Skeletal muscle satellite cell (primary cell): ENCODE results near the gene ASTN2.

Source experiments
- H3K27me3 ChIP-seq: 2 replicates; pipeline ENCODE4 v1.7.0; 2013; ENCODE audit warnings: low read length; ENCODE audit not compliant: control insufficient read depth, insufficient read depth
- H3K36me3 ChIP-seq: 2 replicates; pipeline ENCODE4 v1.7.0; 2013; ENCODE audit warnings: mild to moderate bottlenecking, control low read depth, low read length; ENCODE audit not compliant: insufficient read depth
- H3K4me1 ChIP-seq: 2 replicates; pipeline ENCODE4 v1.7.0; 2013; ENCODE audit warnings: low read length; ENCODE audit not compliant: control insufficient read depth, insufficient read depth
- H3K4me2 ChIP-seq: 2 replicates; pipeline ENCODE4 v1.7.0; 2013; ENCODE audit warnings: mild to moderate bottlenecking, low read length
- H3K4me3 ChIP-seq: 2 replicates; pipeline ENCODE4 v1.7.0; 2013; ENCODE audit warnings: low read length
- H3K9ac ChIP-seq: 2 replicates; pipeline ENCODE4 v1.7.0; 2013; ENCODE audit warnings: mild to moderate bottlenecking, low read depth, low read length, moderate library complexity
- H3K9me3 ChIP-seq: replicated peaks from 2 replicates; pipeline ENCODE4 v1.7.0; 2013; ENCODE audit warnings: mild to moderate bottlenecking, control low read depth, low read length

Gene ASTN2

DNA sequence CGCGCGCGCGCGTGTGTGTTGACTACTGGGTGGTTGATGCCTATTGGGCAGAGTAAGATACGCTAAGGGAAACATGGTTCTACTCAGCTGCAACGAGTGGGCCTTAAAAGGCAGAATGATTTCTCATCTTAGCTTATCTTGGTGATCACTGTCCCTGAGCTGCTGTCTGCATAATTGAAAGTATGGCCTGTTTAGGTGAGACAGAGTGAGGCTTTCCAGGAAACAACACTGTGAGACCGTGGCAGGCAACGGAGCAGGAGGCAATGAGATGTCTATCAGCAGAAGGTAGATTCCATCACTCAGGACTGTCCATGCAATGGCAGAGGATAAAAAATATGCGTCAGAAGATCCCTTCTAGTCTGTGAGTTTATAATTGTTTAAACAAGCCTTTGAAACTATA lies 450.6 kb downstream of the ASTN2 start:
- no peak overlapping the region for H3K4me3 ChIP-seq
- H3K9ac ChIP-seq: no peak overlapping the region
- H3K36me3 ChIP-seq: no peaks in the 10 kb centered on the region
- no peaks in the 10 kb centered on the region for H3K9me3 ChIP-seq
- no peak overlapping the region for H3K4me2 ChIP-seq
- H3K4me1 ChIP-seq: no peaks in the 10 kb centered on the region
- no peaks in the 10 kb centered on the region for H3K27me3 ChIP-seq

DNA sequence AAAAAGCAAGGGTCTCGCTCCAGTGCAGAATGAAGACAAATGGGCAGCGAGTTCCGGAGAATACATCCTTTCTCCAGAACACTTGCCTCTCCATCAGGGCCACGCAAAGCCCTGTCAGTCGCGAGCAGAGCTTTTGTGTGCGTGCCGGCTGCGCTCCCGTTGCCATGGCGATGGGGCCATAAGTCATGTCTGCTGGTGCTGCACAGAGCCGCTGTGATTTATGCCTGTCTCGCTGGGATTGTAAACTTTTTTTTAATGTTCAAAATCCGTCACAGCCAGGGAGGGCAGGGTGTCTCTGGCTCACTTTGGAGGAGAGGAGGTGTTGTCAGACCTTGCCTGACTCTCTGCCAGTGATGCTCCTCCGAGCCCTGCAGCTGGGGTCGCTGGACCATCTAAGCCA lies 455.0 kb downstream of the ASTN2 start:
- Histone ChIP-seq H3K9ac (no peak overlapping the region), H3K36me3 (no peaks in the 10 kb centered on the region), H3K4me1 (no peaks in the 10 kb centered on the region), H3K27me3 (no peaks in the 10 kb centered on the region), H3K9me3 (no peaks in the 10 kb centered on the region), H3K4me3 (no peak overlapping the region), H3K4me2 (no peak overlapping the region)

DNA sequence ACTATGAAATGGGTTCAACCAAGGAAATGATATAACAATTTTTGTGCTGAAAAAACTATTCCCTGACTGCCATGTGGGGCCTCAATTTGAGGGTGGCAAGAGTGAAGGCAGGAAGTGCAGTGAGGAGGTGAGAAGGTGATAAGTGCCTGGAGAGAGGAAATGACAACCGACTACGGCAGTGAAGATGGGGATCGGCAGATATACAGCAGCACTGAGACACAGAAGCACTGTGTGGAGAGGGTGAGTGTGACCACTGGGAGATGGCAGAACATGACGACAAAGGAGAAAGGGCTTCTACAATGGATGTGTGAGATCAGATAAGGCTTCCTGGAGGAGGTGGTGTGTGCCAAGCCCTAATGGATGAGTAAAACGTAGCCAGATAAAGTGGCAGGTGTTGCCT lies 456.0 kb downstream of the ASTN2 start:
- no peak overlapping the region for H3K4me3 ChIP-seq
- H3K36me3 ChIP-seq: no peaks in the 10 kb centered on the region
- no peaks in the 10 kb centered on the region for H3K27me3 ChIP-seq
- no peaks in the 10 kb centered on the region for H3K4me1 ChIP-seq
- no peaks in the 10 kb centered on the region for H3K9me3 ChIP-seq
- H3K9ac ChIP-seq: no peak overlapping the region
- H3K4me2 ChIP-seq: no peak overlapping the region

DNA sequence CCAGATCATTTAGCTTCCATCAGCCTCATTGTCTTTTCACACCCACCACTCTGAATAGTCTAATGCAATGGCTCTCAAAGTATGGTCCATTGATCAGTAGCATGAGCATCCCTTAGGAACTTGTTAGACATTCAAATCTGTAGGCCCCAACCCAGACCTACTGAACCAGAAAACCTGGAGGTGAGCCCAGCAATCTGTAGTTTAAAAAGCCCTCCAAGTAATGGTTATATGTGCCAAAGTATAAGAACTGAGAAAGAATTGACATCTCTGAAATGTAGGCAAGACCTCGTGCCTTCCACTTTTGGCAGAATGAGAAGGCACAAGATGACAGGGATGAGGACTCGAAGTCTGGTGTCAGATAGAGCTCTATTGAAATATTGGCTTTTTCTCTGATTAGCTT lies 460.1 kb downstream of the ASTN2 start:
- Histone ChIP-seq H3K27me3 (no peaks in the 10 kb centered on the region), H3K9ac (no peak overlapping the region), H3K9me3 (no peaks in the 10 kb centered on the region)

DNA sequence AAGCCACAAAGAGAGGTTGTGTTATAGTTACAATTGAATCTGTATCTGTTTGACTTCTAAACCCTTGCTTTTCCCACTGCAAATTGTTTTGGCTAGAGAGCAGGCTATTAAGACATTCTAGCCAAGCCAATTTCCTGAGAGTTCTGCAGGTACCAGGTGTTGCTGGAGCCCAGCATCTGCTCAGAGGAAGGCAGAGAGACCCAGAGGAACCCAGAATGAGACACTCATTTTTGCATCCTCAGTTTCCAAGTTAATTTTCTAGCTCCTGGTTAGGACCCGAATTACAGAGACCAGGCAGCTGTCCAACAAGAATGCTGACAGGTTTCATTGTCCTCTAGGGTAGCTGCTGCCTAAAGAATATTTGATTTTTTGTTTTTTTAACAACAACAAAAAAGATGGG lies 461.6 kb downstream of the ASTN2 start:
- no peaks in the 10 kb centered on the region for H3K36me3 ChIP-seq
- no peaks in the 10 kb centered on the region for H3K27me3 ChIP-seq
- no peak overlapping the region for H3K9ac ChIP-seq
- peaks cover 9% of the 10 kb centered on the region for H3K4me1 ChIP-seq
- H3K4me2 ChIP-seq: no peak overlapping the region
- no peaks in the 10 kb centered on the region for H3K9me3 ChIP-seq
- H3K4me3 ChIP-seq: no peak overlapping the region

More for the DNA sequence above, 460.1 kb downstream of the ASTN2 start:
- H3K4me2 ChIP-seq: no peak overlapping the region
- H3K36me3 ChIP-seq: no peaks in the 10 kb centered on the region
- H3K4me1 ChIP-seq: peaks cover 9% of the 10 kb centered on the region
- no peak overlapping the region for H3K4me3 ChIP-seq

DNA sequence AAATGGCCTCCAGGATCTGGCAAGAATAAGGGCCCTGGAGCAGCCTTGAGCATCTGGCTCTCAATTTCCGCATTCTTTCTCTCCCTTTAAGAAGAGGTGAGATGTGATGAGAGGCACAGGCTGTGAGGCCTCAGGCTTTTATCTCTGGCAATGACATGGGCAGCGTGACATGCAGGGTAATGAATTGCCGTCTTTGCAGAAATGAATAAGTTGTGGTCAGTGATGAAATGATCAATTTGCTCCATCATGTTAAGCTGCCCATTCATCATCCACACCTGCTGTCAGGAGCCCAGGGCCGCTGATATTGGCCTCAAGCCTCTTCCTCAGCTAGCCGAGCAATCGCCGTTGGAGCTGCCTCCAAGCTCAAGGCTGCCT lies 462.4 kb downstream of the ASTN2 start:
- H3K4me2 ChIP-seq: no peak overlapping the region

DNA sequence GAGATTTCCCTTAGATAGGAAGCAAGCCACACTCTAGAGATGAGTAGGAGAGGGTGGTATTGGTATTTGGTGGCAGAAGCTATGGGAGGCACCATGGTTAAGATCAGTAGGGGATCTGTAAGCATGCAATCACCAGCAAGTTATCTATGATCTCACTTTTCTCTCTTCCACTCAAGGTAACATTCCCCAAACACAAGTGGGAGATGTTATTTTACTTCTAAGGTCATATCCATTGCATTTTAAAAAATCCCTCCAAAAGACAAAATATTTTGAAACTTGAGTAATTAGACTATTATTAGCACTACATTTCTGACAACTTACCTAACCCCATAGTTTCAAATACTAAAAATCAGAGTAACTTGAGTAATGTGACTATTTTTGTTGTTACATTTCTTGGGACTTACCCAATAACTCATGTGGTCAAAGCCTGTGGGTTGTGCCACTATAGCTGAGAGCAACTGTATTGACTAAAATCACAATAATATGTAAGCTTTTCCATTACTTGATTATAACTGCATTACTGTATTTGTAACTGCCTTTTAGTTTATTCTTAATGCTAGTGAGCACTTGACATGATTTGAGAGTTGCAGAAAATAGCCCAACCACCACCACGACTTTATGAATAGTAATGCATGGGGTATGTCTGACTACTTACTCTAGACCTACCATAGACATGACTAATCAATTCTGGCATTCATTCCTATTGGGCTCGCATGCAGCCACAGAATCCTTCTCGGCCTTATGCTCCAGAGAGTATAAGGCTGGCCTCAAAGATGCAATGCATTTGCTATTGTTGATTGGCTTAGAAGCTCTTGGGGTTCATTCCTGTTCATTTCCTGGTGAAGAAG lies 463.0 kb downstream of the ASTN2 start:
- H3K4me3 ChIP-seq: no peak overlapping the region

More for the DNA sequence above, 462.4 kb downstream of the ASTN2 start:
- Histone ChIP-seq H3K4me3 (no peak overlapping the region), H3K27me3 (no peaks in the 10 kb centered on the region), H3K36me3 (no peaks in the 10 kb centered on the region), H3K9me3 (no peaks in the 10 kb centered on the region), H3K9ac (no peak overlapping the region), H3K4me1 (peaks cover 9% of the 10 kb centered on the region)

GRCh38 chr9:116945817-116946216 lies 469.0 kb downstream of the ASTN2 start:
- no peaks in the 10 kb centered on the region for H3K9me3 ChIP-seq
- no peaks in the 10 kb centered on the region for H3K27me3 ChIP-seq
- no peaks in the 10 kb centered on the region for H3K36me3 ChIP-seq
- H3K4me2 ChIP-seq: no peak overlapping the region
- H3K9ac ChIP-seq: no peak overlapping the region
- H3K4me1 ChIP-seq: no peaks in the 10 kb centered on the region
- H3K4me3 ChIP-seq: no peak overlapping the region

More for the DNA sequence above, 463.0 kb downstream of the ASTN2 start:
- Histone ChIP-seq H3K4me1 (peaks cover 9% of the 10 kb centered on the region), H3K27me3 (no peaks in the 10 kb centered on the region), H3K9me3 (no peaks in the 10 kb centered on the region), H3K4me2 (no peak overlapping the region), H3K36me3 (no peaks in the 10 kb centered on the region), H3K9ac (no peak overlapping the region)

GRCh38 chr9:116944714-116945534 lies 469.9 kb downstream of the ASTN2 start:
- Histone ChIP-seq H3K4me1 (no peaks in the 10 kb centered on the region), H3K4me2 (no peak overlapping the region), H3K9me3 (no peaks in the 10 kb centered on the region), H3K9ac (no peak overlapping the region), H3K27me3 (no peaks in the 10 kb centered on the region), H3K36me3 (no peaks in the 10 kb centered on the region), H3K4me3 (no peak overlapping the region)

DNA sequence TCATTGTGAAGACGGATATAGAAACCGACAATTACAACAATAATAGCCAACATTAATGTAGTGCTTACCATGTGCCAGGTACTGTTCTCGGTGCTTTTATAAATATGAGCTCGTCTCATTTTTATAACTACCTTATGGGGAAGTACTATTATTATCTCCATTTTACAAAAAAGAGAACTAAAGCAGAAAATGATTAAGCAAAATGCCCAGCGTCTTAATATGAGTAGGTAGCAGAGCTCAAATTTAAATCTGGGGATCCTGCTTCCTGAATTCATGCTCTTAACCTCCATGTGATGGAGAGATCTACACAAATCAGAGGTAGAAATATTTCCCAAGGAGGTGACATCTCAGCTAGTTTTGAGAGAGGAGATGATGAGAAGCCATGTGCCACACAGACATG lies 470.9 kb downstream of the ASTN2 start:
- H3K4me1 ChIP-seq: no peaks in the 10 kb centered on the region
- no peaks in the 10 kb centered on the region for H3K36me3 ChIP-seq
- no peaks in the 10 kb centered on the region for H3K9me3 ChIP-seq
- H3K4me2 ChIP-seq: no peak overlapping the region
- H3K9ac ChIP-seq: no peak overlapping the region
- no peak overlapping the region for H3K4me3 ChIP-seq
- no peaks in the 10 kb centered on the region for H3K27me3 ChIP-seq

GRCh38 chr9:116942593-116943061 lies 472.2 kb downstream of the ASTN2 start:
- Histone ChIP-seq H3K9ac (no peak overlapping the region), H3K36me3 (no peaks in the 10 kb centered on the region), H3K4me2 (no peak overlapping the region), H3K4me3 (no peak overlapping the region), H3K9me3 (no peaks in the 10 kb centered on the region), H3K27me3 (no peaks in the 10 kb centered on the region), H3K4me1 (no peaks in the 10 kb centered on the region)
